Activated T-helper 1 cell treated with anti-CD3 and anti-CD28 coated beads, Interleukin-2, amount 50 U/mL, for 16 hours (primary cell): ENCODE results near the gene BRME1.

ENCODE experiments used
- DNase-seq, 2 donors: peaks; one replicate each; pipeline ENCODE4 v3.0.0-alpha.2; 2020; ENCODE audit warnings: low read depth in 1 of 2, low spot score in 1 of 2

BRME1 gene

GRCh38 chr19:13905634-13906520, at the start of gene BRME1, which contains the start of gene CC2D1A:
Gene BRME1, minus strand, starts transcription at chr19:13906117. Its CDS starts 1,225 bp downstream, at chr19:13904892.
Gene CC2D1A, plus strand, starts transcription at chr19:13906201. Its CDS starts 241 bp downstream, at chr19:13906442.
- DNase-seq, result peak; percentile 89 to 93

- DNase-seq, result no peak
Measured at GRCh38 chr19:13954185-13954584, 48.3 kb upstream of the BRME1 start.

GRCh38 chr19:13952931-13953531, 47.1 kb upstream of the BRME1 start:
- DNase-seq, result no peak

GRCh38 chr19:13952154-13952930, 46.4 kb upstream of the BRME1 start, which contains the start of gene DCAF15:
Gene DCAF15, plus strand, starts transcription at chr19:13952509. Its CDS starts 4 bp downstream, at chr19:13952513.
- DNase-seq, result peak; percentile 97 to 98

GRCh38 chr19:13951799-13952153, 45.9 kb upstream of the BRME1 start:
- DNase-seq, result no peak

GRCh38 chr19:13951043-13951442, 45.1 kb upstream of the BRME1 start:
- no peak for DNase-seq

GRCh38 chr19:13946414-13946813, 40.5 kb upstream of the BRME1 start:
- no peak for DNase-seq

GRCh38 chr19:13942023-13942684, 36.2 kb upstream of the BRME1 start:
- DNase-seq, result no peak

- DNase-seq, result no peak
Measured at GRCh38 chr19:13938301-13939064, 32.6 kb upstream of the BRME1 start, which contains the start of gene PODNL1. Gene PODNL1, minus strand, starts transcription at chr19:13938417. Its CDS starts 236 bp downstream, at chr19:13938181.

- DNase-seq, result no peak
Measured at GRCh38 chr19:13937479-13938300, 31.8 kb upstream of the BRME1 start.

GRCh38 chr19:13935765-13936510, 30.0 kb upstream of the BRME1 start:
- DNase-seq, result no peak

- DNase-seq, result no peak
Measured at GRCh38 chr19:13934785-13935109, 28.8 kb upstream of the BRME1 start.

- no peak for DNase-seq
Measured at GRCh38 chr19:13932911-13933393, 27.0 kb upstream of the BRME1 start.

- no peak for DNase-seq
Measured at GRCh38 chr19:13932149-13932637, 26.3 kb upstream of the BRME1 start.

GRCh38 chr19:13931391-13932148, 25.7 kb upstream of the BRME1 start:
- no peak for DNase-seq

- DNase-seq, result no peak
Measured at GRCh38 chr19:13930402-13930801, 24.5 kb upstream of the BRME1 start.

GRCh38 chr19:13929956-13930355, 24.0 kb upstream of the BRME1 start:
- DNase-seq, result no peak

GRCh38 chr19:13929340-13929739, 23.4 kb upstream of the BRME1 start:
- DNase-seq, result no peak
